Measurements from ENCODE around the gene ADORA2A.

ADORA2A gene

GRCh38 chr22:24404561-24405275, 22.7 kb upstream of the ADORA2A start:
- no peak for DNase-seq (ENCODE audit: low read depth)

GRCh38 chr22:24405631-24406321, 21.6 kb upstream of the ADORA2A start:
- no peak for DNase-seq (ENCODE audit: low read depth)

GRCh38 chr22:24406322-24407277, 20.8 kb upstream of the ADORA2A start:
- DNase-seq (ENCODE audit: low read depth), result no peak

- DNase-seq (ENCODE audit: low read depth), result no peak
These were observed 20.1 kb upstream of the ADORA2A start for GRCh38 chr22:24407278-24407665.

GRCh38 chr22:24407884-24408283, 19.5 kb upstream of the ADORA2A start:
- no peak for DNase-seq (ENCODE audit: low read depth)

GRCh38 chr22:24408630-24409029, 18.8 kb upstream of the ADORA2A start:
- no peak for DNase-seq (ENCODE audit: low read depth)

- DNase-seq (ENCODE audit: low read depth), result no peak
These were observed 17.7 kb upstream of the ADORA2A start for GRCh38 chr22:24409707-24410106.

- DNase-seq (ENCODE audit: low read depth), result no peak
These were observed 17.1 kb upstream of the ADORA2A start for GRCh38 chr22:24410110-24410856.

GRCh38 chr22:24411256-24412004, 16.0 kb upstream of the ADORA2A start:
- DNase-seq (ENCODE audit: low read depth), result no peak

- DNase-seq (ENCODE audit: low read depth), result no peak
These were observed 15.1 kb upstream of the ADORA2A start for GRCh38 chr22:24412274-24412673.

GRCh38 chr22:24413271-24413670, 14.1 kb upstream of the ADORA2A start:
- DNase-seq (ENCODE audit: low read depth), result no peak

- DNase-seq (ENCODE audit: low read depth), result no peak
These were observed 13.5 kb upstream of the ADORA2A start for GRCh38 chr22:24413736-24414385.

- no peak for DNase-seq (ENCODE audit: low read depth)
These were observed 12.9 kb upstream of the ADORA2A start for GRCh38 chr22:24414523-24414922.

- DNase-seq (ENCODE audit: low read depth), result no peak
These were observed 12.1 kb upstream of the ADORA2A start for GRCh38 chr22:24414984-24415945.

GRCh38 chr22:24416095-24416494, 11.3 kb upstream of the ADORA2A start:
- DNase-seq (ENCODE audit: low read depth), result no peak

- no peak for DNase-seq (ENCODE audit: low read depth)
These were observed 10.8 kb upstream of the ADORA2A start for GRCh38 chr22:24416611-24417010.

GRCh38 chr22:24417200-24417599, 10.2 kb upstream of the ADORA2A start:
- no peak for DNase-seq (ENCODE audit: low read depth)

GRCh38 chr22:24417901-24418641, 9.3 kb upstream of the ADORA2A start:
- no peak for DNase-seq (ENCODE audit: low read depth)
